ENCODE data around the gene OR7A10.

DNA sequence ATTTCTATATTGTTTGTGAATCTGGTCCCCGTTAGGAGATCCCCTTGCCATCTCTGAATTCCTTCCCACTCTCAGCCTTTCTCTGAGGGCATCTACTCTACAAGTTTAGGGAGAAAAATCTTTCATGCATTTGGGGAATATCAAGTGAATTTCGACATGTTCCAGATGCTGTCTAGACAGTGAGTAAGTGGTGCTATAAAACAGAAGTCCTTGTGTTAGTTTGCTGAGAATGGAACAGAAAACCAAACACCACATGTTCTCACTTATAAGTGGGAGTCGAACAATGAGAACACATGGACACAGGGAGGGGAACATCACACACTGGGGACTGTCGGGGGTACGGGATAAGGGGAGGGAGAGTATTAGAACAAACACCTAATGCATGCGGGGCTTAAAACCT is 5.1 kb downstream of the OR7A10 start:
- TF ChIP-seq, protein P1, sequence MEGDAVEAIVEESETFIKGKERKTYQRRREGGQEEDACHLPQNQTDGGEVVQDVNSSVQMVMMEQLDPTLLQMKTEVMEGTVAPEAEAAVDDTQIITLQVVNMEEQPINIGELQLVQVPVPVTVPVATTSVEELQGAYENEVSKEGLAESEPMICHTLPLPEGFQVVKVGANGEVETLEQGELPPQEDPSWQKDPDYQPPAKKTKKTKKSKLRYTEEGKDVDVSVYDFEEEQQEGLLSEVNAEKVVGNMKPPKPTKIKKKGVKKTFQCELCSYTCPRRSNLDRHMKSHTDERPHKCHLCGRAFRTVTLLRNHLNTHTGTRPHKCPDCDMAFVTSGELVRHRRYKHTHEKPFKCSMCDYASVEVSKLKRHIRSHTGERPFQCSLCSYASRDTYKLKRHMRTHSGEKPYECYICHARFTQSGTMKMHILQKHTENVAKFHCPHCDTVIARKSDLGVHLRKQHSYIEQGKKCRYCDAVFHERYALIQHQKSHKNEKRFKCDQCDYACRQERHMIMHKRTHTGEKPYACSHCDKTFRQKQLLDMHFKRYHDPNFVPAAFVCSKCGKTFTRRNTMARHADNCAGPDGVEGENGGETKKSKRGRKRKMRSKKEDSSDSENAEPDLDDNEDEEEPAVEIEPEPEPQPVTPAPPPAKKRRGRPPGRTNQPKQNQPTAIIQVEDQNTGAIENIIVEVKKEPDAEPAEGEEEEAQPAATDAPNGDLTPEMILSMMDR (IDR thresholded peaks at IDR 0.05) = no peak
- TF ChIP-seq POLR2A (IDR thresholded peaks at IDR 0.05) = no peak
